Activated CD4-positive, alpha-beta T cell treated with anti-CD3 and anti-CD28 coated beads for 24 hours (primary cell): ENCODE results near the gene WDR75.
"Not testable (repeated sequence)": the region's sequence is repeated elsewhere in the genome, so short reads cannot be mapped to it uniquely, and the experiment has no call there.

Source experiments
- DNase-seq, 2 donors: peaks; one replicate each; pipeline ENCODE4 v3.0.0-alpha.2; 2020; ENCODE audit warnings: low read depth in 2 of 2

Gene WDR75

DNA sequence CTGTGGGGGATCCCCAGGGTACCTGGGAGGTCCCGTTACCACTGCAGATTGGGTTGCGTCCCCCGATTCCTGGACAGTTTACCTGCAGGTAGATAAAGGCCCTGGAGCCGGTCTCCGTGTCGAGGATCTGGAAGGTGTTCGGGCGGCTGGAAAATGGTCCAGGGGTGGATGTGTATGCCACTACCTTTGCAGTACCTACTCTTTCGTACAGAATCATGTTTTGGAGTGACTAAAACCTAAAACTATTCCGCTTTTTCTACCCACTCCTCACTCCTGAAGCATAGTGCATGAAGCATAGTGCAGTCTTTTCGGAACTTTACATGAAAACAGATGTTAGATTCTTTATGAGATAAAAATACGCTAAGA is 418 bp downstream of the WDR75 start:
- DNase-seq = no peak

GRCh38 chr2:189442468-189442867 is 1.2 kb downstream of the WDR75 start:
- DNase-seq = no peak

GRCh38 chr2:189444322-189444721 is 3.0 kb downstream of the WDR75 start:
- peak in 1 of 2 donors; percentile 9 for DNase-seq

DNA sequence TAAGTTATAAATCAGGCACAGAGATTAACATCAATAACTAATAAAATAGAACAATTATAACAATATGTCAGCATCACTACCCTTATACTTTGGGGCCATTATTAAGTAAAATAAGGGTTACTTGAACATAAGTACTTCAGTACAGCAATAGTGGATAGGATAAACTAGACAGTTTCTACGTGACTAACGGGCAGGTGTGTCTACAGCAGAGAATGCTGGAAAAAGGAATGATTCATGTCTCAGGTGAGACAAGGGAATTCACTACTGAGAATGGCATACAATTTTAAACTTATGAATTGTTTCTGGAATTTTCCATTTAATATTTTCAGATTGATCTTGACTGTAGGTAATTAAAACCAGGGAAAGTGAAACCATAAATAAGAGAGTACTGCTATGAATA is 5.5 kb downstream of the WDR75 start:
- no peak for DNase-seq

DNA sequence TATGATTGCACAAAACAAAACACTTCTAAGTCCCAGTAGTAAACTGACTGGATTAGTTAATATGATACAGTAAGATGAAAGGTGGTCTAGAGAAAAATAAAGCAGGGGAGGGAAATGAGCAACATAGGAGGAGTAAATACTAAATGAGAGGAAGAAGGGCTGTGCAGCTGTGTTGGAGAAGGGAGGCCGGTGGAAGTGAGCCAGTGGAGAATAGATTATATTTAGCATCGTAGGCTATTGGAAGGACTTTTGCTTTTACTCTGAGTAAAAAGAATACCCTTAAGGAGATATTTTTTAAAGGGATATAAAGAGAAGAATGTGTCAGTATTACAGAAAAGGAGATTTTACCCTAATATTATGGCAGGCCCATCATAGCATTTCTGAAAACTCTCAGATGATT is 12.7 kb downstream of the WDR75 start:
- no peak for DNase-seq

DNA sequence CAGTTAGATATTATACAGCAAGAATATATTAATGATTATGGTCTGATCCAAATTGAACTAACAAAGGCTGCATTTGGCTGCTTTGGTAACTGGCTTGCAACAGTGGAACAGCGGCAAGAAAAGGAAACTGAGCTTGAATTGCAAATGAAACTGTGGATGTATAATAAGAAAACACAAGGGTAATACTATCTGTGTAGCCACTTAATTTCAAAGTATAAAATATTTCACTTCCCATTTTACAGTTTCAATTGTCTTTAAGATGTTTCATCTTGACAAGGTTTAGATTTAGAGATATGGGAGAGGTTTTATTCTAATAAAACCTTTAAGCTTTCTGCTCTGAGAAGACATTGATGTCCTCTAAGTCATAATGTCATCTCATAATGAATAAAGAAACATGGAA is 23.8 kb downstream of the WDR75 start:
- DNase-seq = no peak

DNA sequence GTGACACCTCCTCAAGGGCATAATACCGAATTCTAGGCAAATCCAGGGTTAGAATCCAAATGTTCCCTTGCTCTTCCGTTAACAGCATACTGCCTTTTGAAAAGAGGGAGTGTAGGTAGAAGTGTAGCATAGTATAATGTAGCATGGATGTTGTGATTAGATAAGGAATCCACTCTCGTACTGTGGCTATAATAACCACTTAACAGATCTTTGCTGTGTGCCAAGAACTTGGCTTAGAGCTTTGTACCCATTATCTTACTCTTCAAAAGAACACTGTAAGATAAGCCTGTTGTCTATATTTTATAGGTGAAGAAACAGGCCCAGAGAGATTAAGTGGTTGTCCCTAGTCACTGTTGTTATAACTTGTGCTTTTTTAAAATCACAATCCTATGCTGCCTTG is 24.2 kb downstream of the WDR75 start:
- DNase-seq = no peak

DNA sequence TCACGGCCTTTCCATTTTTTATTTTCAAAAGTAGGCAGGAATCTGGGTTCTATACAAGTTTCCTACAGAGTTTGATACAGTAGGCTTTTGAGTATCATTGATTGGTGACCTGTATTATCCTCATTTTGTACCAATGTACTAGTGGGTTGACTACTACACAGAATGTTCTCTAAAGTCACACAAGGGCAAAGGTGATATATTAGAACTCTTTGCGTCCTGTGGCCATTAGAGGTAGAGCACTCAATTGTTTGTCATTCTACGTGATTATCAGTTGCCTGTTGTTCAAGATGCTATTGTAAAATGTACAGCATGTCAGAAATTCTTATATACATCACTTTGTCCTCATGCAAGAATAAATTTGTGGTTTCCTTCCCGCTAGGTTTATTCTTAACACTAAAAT is 24.8 kb downstream of the WDR75 start:
- no peak for DNase-seq

DNA sequence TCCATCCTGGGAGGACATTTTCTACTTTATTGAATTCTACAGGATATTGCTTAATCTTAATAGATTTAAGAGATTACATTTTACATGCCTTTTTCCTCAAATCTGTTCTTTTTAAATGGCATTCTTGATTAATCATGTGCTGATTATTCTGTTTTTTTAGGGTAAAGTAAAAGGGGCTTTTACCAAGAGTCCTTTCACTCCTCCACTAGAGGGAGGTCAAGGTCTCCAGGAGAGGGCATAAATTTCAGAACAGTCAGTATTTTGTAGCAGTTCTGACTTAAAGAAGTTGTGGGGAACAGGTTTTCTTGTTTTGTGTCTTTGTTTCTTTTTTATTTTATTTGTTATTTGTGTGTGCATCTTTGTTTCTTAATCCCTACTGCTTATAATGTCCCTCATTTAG is 25.4 kb downstream of the WDR75 start:
- no peak for DNase-seq

DNA sequence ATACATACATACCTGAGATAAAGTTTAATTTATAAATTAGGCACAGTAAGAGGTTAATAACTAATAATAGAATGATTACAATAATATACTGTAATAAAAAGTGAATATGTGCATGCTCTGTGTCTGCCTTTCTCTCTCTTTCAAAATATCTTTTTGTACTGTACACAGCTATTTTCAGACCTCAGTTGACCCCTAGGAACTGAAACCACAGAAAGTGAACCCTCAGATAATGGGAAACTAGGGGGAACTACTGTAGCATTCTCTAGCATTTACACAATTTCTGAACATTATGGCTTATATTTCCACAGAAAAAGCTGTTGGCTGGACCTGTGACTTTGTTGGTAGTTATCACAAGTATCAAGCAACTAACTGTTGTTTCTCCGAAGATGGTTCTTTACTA is 25.9 kb downstream of the WDR75 start:
- DNase-seq = no peak

DNA sequence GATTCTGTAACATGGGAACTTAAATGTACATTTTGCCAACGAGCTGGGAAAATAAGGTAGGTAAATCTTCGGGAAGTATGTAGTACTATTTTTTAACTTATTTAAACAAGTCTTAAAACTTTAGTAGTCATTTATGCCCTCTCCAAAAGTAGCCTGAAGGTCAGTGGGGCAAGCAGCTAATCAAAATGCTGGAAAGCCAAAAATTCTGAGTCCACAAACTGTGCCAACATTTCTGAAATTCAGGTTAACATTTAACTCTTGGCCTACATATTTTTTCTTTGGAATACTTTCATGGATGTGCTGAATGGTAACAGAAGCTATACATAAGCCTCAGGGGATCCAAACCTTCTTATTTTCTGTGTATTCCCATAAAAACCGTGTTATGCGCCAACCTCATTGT is 26.3 kb downstream of the WDR75 start:
- no peak for DNase-seq

DNA sequence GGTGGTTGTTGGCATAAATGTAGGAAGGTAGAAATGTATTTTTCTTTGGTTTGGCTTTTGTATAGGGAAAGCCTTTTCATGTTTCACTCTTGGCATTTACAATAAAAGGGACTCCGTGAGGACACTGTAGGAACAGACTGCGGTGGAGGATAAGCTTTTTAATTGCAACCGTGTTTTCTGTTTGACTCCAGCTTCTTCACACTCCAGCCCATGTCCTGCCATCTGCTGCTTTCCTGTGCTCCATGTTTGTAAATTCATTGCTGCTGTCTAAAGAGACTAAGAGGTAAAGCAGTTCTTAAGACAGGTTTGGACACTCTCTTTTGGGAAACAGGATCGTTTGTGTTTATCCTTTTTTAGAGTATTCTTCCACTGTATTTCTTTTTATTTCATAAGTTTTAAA is 33.3 kb downstream of the WDR75 start:
- no peak for DNase-seq

- no peak for DNase-seq
Measured at GRCh38 chr2:189477756-189478155, 36.5 kb downstream of the WDR75 start.

DNA sequence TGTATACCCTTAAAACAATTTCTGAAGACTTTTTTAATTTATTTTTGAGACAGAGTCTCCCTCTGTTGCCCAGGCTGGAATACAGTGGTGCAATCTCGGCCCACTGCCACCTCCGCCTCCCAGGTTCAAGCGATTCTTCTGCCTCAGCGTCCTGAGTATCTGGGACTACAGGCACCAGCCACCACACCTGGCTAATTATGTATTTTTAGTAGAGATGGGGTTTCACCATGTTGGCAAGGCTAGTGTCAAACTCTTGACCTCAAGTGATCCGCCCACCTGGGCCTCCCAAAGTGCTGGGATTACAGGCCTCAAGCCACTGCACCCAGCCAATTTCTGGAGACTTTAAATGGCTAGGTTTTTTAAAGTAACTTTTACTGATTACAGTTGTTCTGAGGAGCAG is 37.0 kb downstream of the WDR75 start:
- DNase-seq = not testable (repeated sequence)

- DNase-seq = no peak
Measured at GRCh38 chr2:189481071-189481470, 39.8 kb downstream of the WDR75 start.

- no peak for DNase-seq
Measured at GRCh38 chr2:189483571-189483970, 42.3 kb downstream of the WDR75 start.

DNA sequence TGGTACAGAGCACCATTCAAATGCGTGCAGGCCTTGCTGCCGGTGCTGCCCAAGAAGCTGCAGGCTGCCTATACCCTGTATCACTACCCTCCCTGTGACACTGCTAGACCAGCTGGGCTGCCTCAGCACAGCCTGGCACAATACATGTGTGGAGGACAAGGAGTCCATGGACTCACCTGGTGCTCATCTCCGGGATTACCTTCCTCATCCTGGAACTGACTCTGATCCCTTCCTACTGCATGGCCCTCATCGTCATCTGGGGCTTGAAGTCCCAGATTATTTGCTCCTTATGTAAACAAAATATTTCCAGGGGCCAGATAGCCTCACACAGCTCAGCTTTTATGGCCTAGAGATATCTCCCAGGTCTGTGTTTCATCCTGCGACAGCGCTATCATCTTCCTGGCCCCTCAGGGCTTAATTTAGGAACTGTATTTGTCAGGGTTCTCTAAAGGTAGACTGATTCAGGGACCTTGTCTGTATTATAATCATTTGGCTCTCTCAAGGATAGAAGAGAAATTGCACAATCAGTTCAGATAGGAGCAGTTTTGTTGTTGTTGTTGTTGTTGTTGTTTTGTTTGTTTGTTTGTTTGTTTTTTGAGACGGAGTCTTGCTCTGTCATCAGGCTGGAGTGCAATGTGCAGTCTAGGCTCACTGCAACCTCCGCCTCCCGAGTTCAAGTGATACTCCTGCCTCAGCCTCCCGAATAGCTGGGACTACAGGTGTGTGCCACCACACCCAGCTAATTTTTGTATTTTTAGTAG is 42.9 kb downstream of the WDR75 start:
- no peak for DNase-seq

- no peak for DNase-seq
Measured at GRCh38 chr2:189485146-189485545, 43.9 kb downstream of the WDR75 start.

DNA sequence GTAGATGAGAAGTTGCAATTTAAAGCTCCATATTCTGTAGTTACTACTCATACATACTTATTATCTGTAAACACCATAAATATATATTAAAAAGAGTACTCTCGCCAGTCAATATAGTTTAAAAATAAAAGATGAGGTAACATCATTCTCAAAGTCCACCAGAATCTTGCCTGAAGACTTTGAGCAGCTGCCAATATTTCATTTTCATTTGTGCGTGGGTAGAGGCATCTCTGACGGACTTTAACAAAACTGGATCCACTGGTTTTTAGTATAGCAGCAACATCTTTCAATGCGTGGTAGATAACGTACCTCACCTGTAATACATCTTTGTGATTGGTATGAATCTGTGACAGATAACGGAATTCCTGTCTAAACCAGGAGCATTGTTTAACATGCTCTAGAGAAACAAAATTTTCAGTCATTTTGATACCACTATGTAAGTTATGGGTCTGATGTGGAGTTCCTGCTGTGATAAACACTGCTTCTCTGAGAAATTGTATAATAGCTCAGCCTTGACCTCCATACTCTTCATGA is 45.0 kb downstream of the WDR75 start:
- DNase-seq = no peak

DNA sequence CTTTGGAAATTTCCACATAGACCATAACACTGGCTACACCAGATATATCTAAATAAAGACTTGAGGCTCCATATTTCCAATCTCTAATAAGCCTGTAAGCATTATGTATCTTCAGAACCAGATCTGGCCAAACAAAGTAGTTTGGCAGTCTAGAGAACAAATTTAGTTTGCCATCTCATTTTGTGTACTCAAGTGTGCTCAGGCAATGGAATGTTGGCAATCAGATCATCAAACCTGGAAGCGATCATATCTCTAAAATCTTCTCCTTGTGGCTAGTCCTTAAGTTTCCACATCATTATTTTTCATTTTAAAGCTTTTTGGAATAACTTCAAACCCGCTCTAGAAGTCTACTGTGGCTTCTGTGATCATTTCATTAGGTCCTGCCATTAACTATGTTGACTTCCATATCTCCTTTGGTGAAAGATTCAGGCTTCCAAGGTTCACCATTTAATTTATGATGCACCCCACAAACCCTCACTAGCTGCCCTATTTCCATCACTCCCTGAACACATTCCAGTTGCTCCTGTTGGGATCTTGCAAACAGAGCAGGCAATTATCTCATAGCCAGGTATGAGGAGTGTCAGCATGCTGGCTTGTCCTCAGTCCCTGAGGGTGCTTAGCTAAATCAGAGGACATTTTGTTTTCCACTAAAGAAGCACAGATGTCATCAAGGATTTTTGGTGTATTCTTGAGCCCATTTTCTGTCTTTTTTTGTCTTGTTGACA is 46.2 kb downstream of the WDR75 start:
- DNase-seq = no peak

DNA sequence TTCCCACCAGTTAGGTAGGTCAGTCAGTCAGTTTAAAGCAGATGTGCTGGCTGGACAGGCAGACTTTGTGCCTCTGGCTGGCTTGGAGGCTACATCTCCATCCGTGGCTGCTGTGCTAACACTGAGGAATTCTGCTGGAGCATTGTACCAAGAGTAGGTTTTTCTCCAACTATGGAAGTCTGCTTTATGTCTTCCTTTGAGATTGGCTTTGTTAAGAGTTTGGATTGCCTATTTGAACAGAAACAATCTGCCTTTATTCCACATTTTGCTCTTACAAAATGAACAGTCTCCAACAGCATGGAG is 46.7 kb downstream of the WDR75 start:
- no peak for DNase-seq

- DNase-seq = no peak
Measured at GRCh38 chr2:189492451-189492850, 51.2 kb downstream of the WDR75 start.

DNA sequence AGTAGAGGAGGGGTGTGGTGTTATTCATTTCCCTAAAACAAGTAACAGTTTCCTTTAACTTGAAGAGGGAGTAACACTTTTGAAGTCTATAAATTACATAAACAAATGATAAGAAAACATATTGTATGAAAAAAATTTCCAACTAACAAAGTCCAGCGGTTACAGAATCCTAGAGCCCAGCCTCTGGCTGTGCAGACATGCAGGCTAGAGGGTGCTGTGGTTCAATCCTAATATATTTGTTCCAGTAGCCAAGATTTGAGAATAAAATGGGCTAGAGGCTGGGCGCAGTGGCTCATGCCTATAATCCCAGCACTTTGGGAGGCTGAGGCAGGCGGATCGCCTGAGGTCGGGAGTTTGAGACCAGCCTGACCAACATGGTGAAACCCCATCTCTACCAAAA is 56.9 kb downstream of the WDR75 start:
- no peak for DNase-seq

DNA sequence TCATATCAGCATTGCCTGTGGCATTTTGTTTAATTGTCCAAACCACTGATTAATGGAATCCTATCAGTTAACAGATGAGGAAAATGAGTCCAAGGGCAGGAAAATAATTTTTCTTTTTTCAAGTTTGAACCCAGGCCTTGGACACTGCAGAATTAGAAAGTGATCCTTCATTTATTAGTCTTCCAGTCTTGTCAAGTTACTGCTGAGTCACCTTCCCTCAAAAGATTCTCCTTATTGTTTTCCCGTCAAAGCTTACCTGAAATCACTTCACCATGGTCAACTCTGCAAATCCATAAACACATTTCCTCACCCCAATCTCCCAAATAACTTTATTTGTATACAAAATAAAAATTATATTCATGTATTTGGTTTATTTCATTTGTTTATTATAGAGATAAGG is 57.9 kb downstream of the WDR75 start:
- DNase-seq = no peak
